Stomach (tissue), 9 donors: ENCODE measurements around the gene SH3GL1. TPM values are rescaled to one million over a fixed set of nuclear protein-coding genes. Genes with fewer than 3 reads are reported as not detected.

Experiments
- DNase-seq, 2 donors: peaks; one replicate each; pipeline versions ENCODE4 v3.0.0 to v3.0.0-alpha.2; 2013 to 2019
- H3K27ac ChIP-seq, 5 donors: fragments of 200-600 bp in 4 of 5; sonication (generic) in 4 of 5; one replicate each; pipeline ENCODE4 v1.5.1; 2013 to 2019; ENCODE audit warnings: mild to moderate bottlenecking in 1 of 5, moderate library complexity in 1 of 5
- H3K27me3 ChIP-seq, 3 donors: fragments of 200-600 bp; sonication (generic); one replicate each; pipeline ENCODE4 v1.5.1; 2017 to 2019; ENCODE audit warnings: mixed run types in 1 of 3
- H3K36me3 ChIP-seq, 4 donors: fragments of 200-600 bp; sonication (generic); 1 replicate in 3 of 4; 2 replicates in 1 of 4; pipeline ENCODE4 v1.5.1; 2016 to 2019
- H3K4me1 ChIP-seq, 4 donors: fragments of 200-600 bp; sonication (generic); one replicate each; pipeline ENCODE4 v1.5.1; 2016 to 2019
- H3K4me3 ChIP-seq, 4 donors: fragments of 200-600 bp; sonication (generic) in 3 of 4; one replicate each; pipeline ENCODE4 v1.5.1; 2016 to 2019; ENCODE audit warnings: mild to moderate bottlenecking in 1 of 4
- H3K9me3 ChIP-seq, 4 donors: fragments of 200-600 bp; sonication (generic); one replicate each; pipeline ENCODE4 v1.5.1; 2016 to 2019
- CTCF ChIP-seq, 7 experiments: fragments of 450-650 bp in 4 of 7; fragments of 200-600 bp in 3 of 7; sonication (generic) in 3 of 7; IDR thresholded peaks; one replicate each; pipeline ENCODE4 v1.5.1; 2016 to 2019; ENCODE audit warnings: antibody characterized with exemption in 7 of 7, control low read depth in 2 of 7, mild to moderate bottlenecking in 1 of 7
- EP300 ChIP-seq: sonication (generic); formaldehyde crosslinking; IDR thresholded peaks from one replicate; pipeline ENCODE4 v1.6.1; 2017; ENCODE audit warnings: antibody characterized with exemption
- POLR2A ChIP-seq, 4 donors: fragments of 450-650 bp; IDR thresholded peaks; one replicate each; pipeline ENCODE4 v1.6.1; 2016; ENCODE audit warnings: antibody characterized with exemption in 4 of 4, control low read depth in 2 of 4, mild to moderate bottlenecking in 1 of 4, moderate library complexity in 1 of 4
- POLR2AphosphoS5 ChIP-seq, 3 donors: sonication (generic); formaldehyde crosslinking; IDR thresholded peaks; one replicate each; pipeline ENCODE4 v1.6.1; 2016; ENCODE audit warnings: antibody characterized with exemption in 3 of 3
- WGBS, 5 donors: extraction: QIAGEN DNeasy Blood & Tissue Kit in 3 of 5; methylation state at CpG; one replicate each; pipeline versions ENCODE4 v1.1.5 to v1.1.7; 2013 to 2018; 5-methylcytosine and 5-hydroxymethylcytosine counted together
- intact Hi-C: fragments of 100-400 bp; cut with DNase I; formaldehyde crosslinking; loops from one replicate; pipeline ENCODE4 v1.15.1; 2023; ENCODE audit warnings: low total_unique reads
- polyA plus RNA-seq, 3 donors: library from polyadenylated mRNA; stranded (reverse); fragments of 200-250 nt; gene quantifications; one replicate each; pipeline ENCODE4 v1.2.3, GENCODE V29; 2013
- total RNA-seq, 5 donors: library from RNA; depleted of rRNA; stranded (reverse); fragments of >200 nt; gene quantifications; one replicate each; pipeline versions ENCODE4 v1.1.0 to v1.2.3, GENCODE V29; 2014 to 2016
- donor health status: healthy with polysubstance abuse.
- donor health status: Bipolar disorder and iron deficiency.
- donor health status: healthy.

The SH3GL1 gene
- total and polyA plus RNA-seq, 8 donors, result 14.8 to 111 (median 36.9) TPM

DNA sequence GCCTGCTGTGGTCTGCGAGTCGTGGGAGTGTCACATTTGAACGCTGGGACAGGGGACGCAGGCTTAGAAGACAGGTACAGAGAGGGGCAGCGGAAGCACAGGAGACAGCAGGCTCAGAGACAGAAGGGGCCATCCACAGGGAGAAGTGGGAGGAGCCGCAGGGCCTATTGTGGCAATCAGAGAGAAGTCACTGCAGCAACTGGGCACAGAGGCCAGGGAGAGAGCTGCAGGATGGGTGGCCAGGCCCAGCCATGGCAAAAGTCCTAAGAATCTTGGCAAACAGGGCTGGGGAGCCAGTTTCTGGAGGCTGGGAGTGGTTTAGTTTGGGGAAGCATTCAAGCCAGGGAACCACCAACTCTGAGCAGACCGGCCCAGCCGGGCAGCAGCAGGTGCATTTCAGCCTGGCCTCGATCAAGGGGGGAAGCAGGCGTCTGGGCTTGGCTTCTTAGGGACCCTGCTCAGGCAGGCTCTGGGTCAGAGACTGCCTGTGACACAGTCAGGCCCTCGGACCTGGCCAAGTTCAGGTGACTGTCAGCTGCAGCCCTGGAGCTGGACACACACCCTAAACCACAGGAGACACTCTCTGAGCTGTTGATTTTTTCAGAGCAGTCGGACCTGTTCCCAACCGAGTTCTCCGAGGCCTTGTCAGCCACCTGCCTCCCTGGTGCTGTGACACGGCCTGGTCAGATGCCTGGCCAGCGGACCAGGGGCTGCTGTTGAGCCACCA is 11.8 kb downstream of the SH3GL1 start:
- 37 to 54% (median 47%) methylated on average over 7 to 16 of the region's 16 CpGs for WGBS, 5 donors
- intact Hi-C loops, result no loop called here
- no peak for TF ChIP-seq EP300
- TF ChIP-seq POLR2AphosphoS5 (IDR thresholded peaks at IDR 0.05), result no peak
- TF ChIP-seq POLR2A (IDR thresholded peaks at IDR 0.05), result no peak
- no peak for TF ChIP-seq CTCF (IDR thresholded peaks at IDR 0.05)
- peak in 1 of 2 donors; percentile 77 for DNase-seq
- Histone ChIP-seq H3K4me3 (no peak overlapping the region), H3K27me3 (no peaks in the 10 kb centered on the region), H3K36me3 (peaks cover 0 to 26% (median 19%) of the 10 kb centered on the region in 4 donors), H3K9me3 (no peaks in the 10 kb centered on the region), H3K4me1 (peaks cover 73 to 94% (median 88%) of the 10 kb centered on the region in 4 donors), H3K27ac (peak overlapping the region; percentile 69 to 87 (median 82))

DNA sequence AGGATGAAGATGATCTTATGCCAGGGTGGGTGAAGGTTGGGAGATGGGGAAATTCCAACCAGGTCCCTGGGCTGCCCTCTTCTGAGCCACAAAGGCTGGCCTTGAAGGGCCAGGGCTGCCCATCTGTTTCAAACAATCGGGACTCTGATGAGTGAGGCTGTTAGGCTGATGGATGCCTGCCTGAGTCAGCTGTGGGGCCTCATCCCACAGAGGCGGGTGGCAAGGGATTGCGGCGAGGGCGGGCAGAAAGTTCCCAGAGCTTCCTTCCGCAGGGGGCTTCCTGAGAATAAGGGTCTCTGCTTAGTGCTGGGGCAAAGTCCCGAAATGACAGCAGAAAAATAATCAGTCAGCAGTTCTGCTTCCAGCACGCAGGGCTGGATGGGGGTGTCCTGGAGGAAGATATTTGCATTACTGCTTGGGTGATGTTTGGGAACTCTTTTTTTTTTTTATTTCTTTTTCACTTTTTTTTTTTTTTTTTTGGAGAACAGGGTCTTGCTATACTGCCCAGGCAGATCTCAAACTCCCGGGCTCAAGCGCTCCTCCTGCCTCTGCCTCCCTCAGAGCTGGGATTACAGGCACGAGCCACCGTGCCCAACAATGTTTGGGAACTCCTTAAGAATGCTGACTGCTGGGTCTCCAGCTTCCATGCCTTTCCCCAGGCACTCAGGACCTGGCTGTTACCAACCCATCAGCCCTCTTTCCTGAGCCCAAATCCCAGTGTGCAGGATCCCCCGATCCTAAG is 14.1 kb downstream of the SH3GL1 start:
- no peak for DNase-seq
- Histone ChIP-seq H3K4me1 (peaks cover 52 to 82% (median 73%) of the 10 kb centered on the region in 4 donors), H3K9me3 (no peaks in the 10 kb centered on the region), H3K27me3 (no peaks in the 10 kb centered on the region), H3K4me3 (no peak overlapping the region), H3K36me3 (peaks cover 0 to 28% (median 21%) of the 10 kb centered on the region in 4 donors), H3K27ac (peak overlapping the region in 1 of 5 donors; percentile 2)
- intact Hi-C loops, result no loop called here
- 73 to 91% (median 87%) methylated on average over 12 to 13 of the region's 13 CpGs for WGBS, 5 donors
- TF ChIP-seq POLR2A (IDR thresholded peaks at IDR 0.05) (no peak), CTCF (IDR thresholded peaks at IDR 0.05) (no peak), EP300 (no peak), POLR2AphosphoS5 (IDR thresholded peaks at IDR 0.05) (no peak)

- DNase-seq, result no peak
- H3K27ac ChIP-seq, result peak overlapping the region in 1 of 5 donors; percentile 2
- peaks cover 0 to 28% (median 21%) of the 10 kb centered on the region in 4 donors for H3K36me3 ChIP-seq
- intact Hi-C loops, result no loop called here
- H3K4me1 ChIP-seq, result peaks cover 49 to 82% (median 69%) of the 10 kb centered on the region in 4 donors
- WGBS, 5 donors, result 74 to 84% (median 79%) methylated on average over 15 of the region's 15 CpGs
- no peaks in the 10 kb centered on the region for H3K9me3 ChIP-seq
- TF ChIP-seq POLR2AphosphoS5 (IDR thresholded peaks at IDR 0.05) (no peak), EP300 (no peak), CTCF (IDR thresholded peaks at IDR 0.05) (no peak), POLR2A (IDR thresholded peaks at IDR 0.05) (no peak)
- H3K4me3 ChIP-seq, result no peak overlapping the region
- H3K27me3 ChIP-seq, result no peaks in the 10 kb centered on the region
Measured at GRCh38 chr19:4385291-4386040, 14.9 kb downstream of the SH3GL1 start.

DNA sequence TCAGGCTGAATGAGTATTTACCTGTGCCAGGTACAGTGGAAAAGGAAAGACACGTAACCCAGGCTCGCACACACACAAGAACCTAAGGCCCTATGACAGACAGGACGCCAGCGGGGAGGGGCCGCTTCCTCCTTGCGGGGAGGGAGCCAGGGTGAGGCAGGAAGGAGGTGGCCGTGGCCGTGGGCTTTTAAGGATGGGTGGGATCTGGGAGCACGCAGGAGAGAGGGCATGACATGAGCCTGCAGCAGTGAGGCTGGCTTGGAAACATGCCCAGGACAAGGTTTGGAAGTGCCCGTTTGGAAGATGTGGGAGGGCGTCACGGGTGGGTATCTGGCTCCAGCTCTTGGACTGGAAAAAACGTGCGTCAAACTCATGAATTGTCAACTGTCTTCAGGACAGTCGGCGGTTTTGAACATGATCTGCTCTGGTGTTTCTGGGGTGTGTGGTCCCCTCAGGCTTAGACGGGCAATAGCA is 20.1 kb downstream of the SH3GL1 start:
- Histone ChIP-seq H3K36me3 (peaks cover 0 to 28% (median 14%) of the 10 kb centered on the region in 4 donors), H3K4me1 (peaks cover 63 to 90% (median 77%) of the 10 kb centered on the region in 4 donors), H3K4me3 (peak overlapping the region in 1 of 4 donors; percentile 4), H3K27me3 (no peaks in the 10 kb centered on the region), H3K9me3 (no peaks in the 10 kb centered on the region), H3K27ac (peak overlapping the region; percentile 39 to 76 (median 67))
- intact Hi-C loops, result no loop called here
- WGBS, 5 donors, result 29 to 40% (median 34%) methylated on average over 17 of the region's 17 CpGs
- TF ChIP-seq POLR2A (IDR thresholded peaks at IDR 0.05) (no peak), CTCF (IDR thresholded peaks at IDR 0.05) (no peak), EP300 (no peak), POLR2AphosphoS5 (IDR thresholded peaks at IDR 0.05) (no peak)
- DNase-seq, result peak in 1 of 2 donors; percentile 59
